GM03348 (cell line): Measurements from ENCODE around the gene EPHB6.

ENCODE experiments used
- DNase-seq: peaks from one replicate; pipeline ENCODE4 v3.0.0; 2012; ENCODE audit warnings: low spot score

Gene EPHB6, protein sequence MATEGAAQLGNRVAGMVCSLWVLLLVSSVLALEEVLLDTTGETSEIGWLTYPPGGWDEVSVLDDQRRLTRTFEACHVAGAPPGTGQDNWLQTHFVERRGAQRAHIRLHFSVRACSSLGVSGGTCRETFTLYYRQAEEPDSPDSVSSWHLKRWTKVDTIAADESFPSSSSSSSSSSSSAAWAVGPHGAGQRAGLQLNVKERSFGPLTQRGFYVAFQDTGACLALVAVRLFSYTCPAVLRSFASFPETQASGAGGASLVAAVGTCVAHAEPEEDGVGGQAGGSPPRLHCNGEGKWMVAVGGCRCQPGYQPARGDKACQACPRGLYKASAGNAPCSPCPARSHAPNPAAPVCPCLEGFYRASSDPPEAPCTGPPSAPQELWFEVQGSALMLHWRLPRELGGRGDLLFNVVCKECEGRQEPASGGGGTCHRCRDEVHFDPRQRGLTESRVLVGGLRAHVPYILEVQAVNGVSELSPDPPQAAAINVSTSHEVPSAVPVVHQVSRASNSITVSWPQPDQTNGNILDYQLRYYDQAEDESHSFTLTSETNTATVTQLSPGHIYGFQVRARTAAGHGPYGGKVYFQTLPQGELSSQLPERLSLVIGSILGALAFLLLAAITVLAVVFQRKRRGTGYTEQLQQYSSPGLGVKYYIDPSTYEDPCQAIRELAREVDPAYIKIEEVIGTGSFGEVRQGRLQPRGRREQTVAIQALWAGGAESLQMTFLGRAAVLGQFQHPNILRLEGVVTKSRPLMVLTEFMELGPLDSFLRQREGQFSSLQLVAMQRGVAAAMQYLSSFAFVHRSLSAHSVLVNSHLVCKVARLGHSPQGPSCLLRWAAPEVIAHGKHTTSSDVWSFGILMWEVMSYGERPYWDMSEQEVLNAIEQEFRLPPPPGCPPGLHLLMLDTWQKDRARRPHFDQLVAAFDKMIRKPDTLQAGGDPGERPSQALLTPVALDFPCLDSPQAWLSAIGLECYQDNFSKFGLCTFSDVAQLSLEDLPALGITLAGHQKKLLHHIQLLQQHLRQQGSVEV

DNA sequence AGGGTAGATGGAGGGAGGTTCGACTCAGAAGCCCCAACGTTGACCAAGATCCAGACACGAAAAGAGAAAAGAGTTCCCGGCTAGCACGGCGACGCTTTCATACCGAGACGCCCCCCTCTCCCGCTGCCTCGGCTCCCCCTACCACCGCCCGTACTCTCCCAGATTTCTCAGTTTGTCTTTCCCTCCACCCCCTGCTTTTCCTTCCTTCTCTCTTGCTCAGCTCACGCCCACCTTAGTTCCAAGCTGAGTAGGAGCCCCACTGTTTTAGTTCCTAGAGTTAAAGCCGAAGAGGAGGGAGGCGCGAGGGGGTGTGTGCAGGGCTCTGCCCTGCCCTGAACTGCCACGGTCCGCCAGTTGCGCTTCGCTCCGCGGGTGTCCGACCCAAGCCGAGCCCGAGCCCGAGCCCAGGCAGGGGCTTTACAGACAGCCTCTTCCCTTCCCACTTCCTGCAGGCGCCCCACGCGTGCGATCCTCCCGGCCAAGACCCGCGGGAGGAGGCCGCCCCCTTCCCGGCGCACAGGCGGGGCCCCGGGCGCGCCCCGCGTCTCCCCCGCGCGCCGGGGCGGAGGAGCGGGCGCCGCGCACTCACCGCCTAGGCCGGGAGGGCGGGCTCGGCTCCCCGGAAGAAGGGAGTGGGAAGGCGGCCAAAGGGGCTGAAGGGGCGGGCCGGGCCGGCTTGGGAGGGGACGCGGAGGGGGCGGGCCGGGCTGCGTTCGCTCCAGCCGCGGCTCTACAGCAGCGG is at the start of gene EPHB6:
TSS of gene EPHB6 (plus strand) at position 705 of the 742 bp plus-strand sequence. CDS start 8,152 bp downstream, outside the sequence.
- DNase-seq: peak; percentile 85

DNA sequence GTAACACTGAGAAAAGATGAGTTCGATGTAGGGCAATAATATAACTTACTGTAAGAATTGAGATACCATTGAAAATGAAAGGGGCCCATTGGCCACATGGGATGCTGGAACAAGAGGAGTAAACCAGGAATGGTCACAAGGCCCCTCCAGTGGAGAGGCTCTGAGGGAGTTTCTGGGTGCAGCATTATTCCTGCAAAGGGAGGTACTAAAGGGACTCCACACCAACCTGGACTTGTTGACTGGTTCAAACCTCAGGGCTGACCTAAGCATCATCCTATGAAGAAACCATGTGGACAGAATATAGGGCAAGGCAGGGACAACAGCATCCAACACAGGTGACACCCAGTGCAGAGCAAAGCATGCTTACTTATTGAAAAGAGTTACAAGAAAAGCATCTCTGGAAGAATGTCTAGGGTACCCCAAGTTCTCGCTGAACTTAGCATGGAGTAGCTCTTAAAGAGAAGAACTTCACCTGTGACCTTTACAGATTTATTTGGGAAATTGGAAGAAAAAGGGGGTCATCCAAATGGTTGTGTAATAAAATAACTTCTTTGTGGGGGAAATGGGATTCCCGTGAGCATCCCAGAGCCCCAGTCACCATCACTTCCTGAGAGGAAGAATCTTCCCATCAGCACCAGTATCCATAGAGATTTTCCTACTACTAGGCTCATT is 49.4 kb upstream of the EPHB6 start:
- DNase-seq: no peak

DNA sequence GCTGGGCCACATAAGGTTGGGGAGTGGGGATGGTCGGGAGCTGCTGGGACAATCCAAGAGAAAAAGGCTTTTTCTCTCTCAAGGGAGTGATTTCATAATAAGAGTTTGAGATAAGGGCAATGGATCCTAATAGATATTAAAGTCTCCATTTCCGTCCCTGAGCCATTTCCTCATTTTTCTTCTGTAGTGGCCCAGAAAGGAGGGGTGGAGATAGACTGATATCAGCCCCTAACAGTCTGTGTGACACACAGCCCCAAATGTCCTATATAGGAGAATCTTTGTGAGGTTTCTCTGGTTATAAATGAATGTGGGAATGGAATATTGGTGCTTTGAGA is 48.9 kb upstream of the EPHB6 start:
- no peak for DNase-seq

DNA sequence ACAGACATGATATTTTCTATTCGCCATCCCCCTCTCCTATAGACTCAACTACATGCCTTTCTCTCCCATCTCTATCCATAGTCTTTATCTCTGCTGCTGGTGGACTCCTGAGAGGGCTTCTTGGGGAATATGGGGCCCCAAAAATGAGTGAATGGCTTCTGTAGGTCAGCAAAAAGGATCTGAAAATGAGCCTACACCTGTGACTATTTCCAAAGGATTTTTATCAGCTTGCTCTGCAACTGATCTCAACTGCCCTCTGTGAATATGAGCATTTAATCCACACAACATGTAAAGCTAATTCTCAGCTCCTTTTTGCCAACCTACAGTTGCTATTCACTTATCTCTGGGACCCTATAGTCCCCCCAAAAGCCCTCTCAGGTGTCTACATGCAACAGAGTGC is 47.9 kb upstream of the EPHB6 start:
- DNase-seq: no peak

DNA sequence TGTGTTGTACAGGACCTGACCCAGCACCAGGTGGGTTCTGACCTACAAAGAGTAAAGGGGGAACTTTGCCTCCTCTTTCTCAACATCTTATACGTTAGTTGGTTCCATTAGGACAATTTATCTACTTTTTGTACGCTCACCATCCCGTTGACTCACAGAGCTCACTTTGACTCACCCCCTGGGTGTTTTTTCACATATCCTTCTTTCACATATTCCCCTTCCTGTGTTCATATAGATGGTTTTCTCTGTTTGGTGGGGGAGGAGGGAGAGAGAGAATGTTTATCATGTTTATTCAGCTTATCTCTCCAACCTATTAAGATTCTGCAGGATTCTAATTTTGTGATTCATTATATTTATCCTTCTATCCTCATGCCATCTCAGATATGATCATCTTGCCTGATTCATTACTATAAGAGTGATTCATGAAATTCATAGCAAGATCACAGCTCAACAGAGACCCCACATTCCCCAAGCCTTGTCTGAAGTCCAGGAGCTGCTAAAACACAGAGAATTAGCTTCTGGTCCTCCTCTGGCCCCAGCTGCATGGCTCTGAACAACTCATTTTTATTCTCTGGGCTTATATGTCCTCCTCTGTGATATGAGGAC is 46.9 kb upstream of the EPHB6 start:
- no peak for DNase-seq

DNA sequence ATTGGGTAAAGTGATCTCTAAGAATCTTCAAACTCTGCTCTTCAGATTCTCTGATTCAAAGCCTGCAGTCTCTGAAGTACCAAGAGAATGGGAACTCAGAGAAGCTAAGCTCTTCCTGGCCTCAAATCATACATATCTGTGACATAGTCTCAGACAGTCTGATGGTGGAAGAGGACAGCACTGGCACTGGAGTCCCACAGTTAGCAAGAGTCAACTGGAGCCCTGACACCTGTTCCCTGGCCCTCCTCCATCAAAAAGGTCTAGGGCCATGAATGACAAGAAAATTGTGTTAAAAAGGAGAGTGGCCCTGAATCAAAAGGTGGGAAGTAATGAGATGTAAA is 46.4 kb upstream of the EPHB6 start:
- DNase-seq: no peak

DNA sequence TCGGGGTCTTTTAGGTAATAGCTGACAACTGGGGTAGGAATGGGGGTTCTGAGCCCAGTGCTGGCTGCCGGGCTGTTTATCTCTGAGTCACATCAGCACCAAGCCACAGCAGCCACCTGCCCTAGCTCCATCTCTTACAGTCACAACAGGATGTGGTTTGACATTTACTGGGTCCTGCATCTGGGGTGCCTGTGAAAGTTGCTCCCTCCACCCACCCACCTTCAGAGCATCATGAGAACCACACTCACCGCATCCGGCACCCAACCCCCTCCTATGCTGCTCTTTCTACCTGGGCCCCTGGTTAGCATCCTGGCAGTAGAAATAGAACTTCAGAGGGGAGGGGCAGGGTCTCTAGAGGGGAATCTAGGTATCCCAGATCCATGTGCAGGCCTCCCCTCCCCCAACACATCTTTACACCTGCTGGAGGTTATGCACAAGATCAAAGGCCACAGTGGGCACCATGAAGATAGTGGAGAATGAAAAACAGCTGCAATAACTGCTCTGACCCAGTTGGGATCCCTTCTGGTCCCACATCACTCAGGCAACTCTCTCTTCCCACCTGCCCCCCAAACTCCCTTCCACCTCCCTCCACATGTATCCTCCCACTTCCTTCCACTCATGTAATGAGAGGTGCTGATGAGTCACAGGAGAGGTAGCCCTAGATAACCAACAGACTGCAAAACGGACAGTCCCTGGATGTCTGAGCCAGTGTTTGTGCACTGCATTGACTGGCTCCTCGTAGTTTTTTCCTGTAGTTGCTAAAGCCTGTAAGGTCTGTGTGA is 45.9 kb upstream of the EPHB6 start:
- DNase-seq: no peak

DNA sequence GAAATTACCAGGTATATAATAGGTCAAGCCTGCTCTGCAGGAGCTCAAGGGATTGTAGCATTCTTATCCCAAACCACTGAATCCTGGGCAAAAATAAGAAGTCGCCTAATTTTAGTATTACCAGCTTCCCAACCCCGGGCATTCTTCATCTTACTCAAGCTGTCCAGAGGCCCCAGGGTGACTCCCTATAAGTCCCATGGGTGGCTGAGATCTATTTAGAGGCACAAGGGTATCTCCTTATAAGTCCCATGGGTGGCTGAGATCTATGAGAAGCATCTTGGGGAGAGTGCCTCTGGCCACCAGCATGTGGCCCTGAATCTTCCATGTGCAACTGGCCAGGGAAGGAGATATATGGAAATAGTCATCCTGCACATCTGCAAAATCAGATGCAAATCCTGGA is 45.2 kb upstream of the EPHB6 start:
- DNase-seq: no peak

DNA sequence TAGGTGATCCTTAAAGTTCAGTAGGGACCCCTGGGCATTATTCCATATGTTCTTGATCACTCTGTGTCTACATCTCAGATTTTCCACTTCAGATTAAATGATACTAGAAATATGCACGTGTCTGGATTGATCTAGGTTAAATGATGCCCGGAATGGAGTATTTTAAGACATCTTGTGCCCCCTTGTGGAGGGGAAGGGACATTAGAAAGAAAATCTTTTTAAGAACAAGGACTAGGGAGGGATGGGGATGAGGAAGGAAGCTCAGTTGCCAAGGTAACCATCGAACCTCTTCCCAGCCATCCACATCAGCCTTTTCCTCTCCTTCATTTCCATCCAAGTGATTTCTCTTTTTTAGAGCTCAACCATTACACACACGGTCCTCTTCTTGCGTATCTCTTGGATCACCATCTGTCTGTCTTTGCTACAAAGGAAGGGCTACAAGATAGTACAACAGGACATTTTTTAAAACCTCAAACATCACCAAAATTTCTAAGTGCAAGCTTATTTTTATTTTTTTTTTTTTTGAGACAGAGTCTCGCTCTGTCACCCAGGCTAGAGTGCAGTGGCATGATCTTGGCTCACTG is 43.6 kb upstream of the EPHB6 start:
- DNase-seq: peak; percentile 67

DNA sequence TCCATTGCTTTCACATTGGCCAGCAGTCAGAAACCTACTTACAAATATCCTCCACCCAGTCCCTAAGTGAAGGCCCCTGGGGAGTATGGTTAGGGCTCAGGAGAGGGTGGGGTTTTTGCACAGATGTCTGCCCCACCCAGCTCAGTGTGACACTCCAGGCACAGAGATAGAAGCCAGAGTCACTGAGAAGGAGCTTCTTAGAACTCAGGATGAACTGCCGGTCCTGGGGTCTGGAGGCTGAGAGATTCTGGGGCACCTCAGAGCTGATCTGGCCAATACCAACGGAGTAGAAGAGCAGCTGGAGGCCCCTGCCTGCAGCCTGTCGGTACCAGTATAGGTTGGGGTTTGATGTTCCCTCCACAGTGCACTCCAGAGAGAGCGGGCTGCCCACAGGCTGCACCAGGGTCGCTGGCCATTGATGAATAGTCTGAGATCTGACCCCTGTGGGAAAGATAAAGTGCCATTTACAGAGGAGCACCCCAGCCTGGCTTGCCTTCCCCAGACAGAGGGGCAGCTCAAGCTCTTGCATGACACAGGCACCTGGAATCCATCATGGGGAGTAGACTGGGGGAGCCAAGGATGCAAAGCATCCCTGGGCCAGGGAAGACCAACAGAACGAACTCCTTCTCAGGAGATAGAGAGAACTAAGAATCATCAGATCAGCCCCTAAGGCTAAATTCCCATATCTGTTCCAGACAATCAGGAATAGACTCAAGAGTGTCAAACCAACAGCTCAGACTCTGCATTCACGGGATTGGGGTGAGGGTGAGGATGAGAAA is 42.2 kb upstream of the EPHB6 start:
- no peak for DNase-seq

DNA sequence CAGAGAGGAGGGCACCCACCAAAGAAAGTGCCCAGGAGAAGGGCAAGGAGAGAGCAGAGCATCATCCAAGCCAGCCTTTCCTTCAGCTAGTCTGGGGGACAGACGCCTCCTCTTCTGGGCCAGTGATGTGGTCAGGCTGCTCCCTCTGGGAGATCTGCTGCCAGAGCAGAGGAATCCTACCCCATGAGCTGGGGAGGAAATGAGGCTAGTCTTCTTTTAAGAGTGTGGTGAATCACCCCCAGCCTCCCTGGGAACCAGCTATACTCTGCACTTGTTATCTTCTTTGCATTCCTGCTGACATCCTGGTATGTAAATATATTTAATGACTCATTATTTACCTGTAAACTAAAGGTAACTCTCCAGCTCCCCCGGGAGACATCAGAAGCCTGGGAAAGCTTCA is 41.6 kb upstream of the EPHB6 start:
- peak; percentile 57 for DNase-seq

DNA sequence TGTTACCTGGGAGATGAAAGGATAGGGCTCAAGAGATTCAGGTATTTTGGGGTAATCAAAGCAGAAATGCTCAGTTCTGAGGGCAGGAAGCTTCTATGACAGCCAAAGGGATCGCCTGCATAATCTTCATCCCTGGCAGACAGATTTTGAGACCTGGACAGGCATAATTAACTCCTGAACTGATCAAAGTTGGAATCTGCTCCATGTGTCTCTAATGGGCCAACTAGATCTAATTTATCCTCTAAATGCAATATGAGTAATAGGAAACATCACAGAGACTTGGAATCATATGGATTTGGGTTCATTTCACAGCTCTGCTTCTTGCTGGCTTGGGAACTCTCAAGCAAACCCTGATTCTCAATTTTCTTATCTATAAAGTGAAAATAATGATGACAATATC is 41.2 kb upstream of the EPHB6 start:
- no peak for DNase-seq

DNA sequence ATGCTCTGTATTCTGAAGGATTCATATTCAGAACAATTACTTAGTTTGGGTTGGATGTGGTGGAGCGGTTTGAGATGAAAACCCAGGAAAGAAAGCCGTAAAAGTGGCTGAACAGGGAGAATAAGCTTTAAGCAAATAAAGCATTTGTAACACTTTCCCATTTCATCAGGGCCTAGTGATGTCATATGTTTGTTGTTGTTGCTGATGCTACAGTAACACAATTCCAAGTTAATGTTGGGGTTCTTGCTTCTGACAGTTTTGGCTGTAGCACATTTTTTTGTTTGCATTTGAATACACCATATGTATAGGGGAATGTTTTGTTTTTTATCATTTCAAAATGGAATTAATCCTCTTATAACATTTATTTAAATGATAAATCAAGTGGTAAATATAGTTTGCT is 40.4 kb upstream of the EPHB6 start:
- DNase-seq: no peak

DNA sequence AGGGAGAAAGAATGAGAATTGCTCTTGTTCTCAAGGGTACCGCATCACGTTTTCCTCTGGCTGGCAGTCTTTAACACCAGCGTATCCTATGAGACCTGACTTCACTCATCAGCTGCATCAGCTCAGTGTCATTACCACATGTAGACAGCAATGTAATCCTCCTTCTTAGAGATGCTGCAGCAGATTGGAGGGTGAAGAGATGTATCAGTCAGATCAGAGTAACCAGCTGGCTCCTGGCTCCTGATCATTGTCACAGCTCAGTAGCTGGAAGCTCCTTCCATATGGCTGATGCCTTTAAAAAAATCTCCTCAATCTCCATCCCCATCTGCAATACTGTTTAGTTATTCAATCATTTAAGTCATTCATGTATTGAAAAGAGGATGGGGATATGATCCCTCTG is 39.7 kb upstream of the EPHB6 start:
- no peak for DNase-seq

DNA sequence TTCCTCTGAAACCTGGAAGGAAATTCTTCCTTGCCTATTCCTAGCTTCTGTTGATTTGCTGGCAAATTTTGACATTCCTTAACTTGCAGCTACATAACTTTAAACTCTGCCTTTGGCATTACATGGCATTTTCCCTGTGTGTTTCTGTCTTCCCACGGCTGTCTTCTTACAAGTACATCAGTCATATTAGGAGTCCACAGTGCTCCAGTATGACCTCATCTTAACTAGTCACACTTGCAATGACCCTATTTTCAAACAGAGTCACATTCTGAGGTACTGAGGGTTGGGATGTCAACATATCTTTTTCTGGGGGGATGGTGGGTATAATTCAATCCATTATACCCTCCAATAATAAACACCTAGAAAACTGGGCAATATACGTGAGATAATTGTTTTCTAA is 37.4 kb upstream of the EPHB6 start:
- no peak for DNase-seq

DNA sequence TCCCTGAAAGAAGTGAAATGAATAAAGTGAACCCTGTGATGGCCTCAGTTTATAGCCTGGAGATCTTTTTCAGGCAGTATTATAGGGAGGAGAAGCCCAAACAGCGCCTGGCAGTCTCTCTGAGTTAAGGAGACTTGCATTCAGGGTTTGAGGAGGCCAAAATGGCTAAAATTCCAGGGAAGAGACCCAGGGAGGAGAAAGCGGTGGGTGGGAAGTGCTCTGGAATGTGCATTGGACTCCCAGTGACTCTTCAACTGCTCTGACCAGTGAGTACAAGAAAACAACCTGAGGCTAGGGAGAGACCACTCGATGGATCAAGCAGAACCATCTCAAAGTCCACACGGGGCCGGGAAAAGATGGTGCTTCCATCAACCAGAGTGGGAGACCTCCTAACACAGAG is 35.3 kb upstream of the EPHB6 start:
- no peak for DNase-seq

DNA sequence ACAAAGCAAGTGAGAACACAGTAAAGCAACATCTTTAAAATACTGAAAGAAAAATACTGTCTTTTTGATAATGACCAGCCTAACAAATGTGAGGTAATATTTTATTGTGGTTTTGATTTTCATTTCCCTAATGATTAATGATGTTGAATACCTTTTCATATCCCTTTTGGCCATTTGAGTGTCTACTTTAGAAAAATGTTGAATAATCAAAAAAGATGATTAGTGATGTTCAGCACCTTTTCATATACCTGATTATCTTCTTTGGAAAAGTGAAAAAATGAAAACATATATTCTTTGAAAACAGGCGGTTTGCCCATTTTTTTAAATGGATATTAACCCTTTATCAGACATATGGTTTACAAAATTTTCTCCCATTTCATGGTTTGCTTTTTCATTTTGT is 32.2 kb upstream of the EPHB6 start:
- no peak for DNase-seq

DNA sequence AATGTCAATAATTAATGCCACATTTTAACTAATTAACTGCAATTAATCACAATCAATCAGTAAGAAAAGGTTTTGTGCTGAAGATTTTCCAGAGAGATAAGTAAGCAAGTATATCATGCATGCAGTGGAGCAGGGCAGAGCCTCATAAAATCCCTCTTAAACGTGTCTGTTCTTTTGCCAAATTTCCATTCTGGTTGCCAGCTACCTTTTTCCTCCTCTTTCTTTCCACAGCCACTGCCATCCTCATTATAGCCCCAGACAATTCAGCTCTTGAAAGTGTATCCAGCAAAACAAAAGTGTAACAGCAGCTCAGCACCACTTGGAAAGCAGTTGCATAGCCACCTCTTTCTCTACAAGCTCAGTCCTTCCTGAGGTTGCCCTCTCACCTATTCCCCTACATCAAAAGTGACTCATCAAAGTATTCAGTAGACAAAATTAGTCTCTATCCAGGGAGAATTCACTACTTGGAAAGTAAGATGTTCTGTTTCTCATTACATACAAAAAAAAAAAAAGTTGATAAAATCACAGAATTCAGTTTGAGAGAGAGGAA is 26.9 kb upstream of the EPHB6 start:
- DNase-seq: no peak

DNA sequence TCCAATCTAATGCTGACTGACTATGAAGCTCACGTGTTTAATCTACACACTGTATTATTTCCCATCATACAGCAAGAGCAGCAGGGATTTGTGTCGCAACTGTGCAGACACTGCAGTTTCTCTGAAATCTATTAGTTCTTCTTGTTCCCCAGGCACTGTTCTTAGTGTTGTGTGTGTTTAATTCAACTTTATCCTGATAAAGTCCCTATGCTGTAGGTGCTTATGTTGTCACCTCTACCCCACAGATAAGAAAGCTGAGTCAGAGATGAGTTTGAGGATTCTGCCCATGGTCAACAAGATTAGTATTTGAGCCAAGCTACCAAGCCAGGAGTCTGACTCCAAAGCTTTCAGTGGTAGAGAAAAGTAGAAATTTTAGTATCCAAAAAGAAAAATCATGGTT is 22.5 kb upstream of the EPHB6 start:
- DNase-seq: no peak
